ENCODE measurements around the gene PRMT1. TPM values are rescaled to one million over a fixed set of nuclear protein-coding genes. Genes with fewer than 3 reads are reported as not detected.

Gene PRMT1
- total RNA-seq, 1 donor from 2014 or later = 186 TPM

DNA sequence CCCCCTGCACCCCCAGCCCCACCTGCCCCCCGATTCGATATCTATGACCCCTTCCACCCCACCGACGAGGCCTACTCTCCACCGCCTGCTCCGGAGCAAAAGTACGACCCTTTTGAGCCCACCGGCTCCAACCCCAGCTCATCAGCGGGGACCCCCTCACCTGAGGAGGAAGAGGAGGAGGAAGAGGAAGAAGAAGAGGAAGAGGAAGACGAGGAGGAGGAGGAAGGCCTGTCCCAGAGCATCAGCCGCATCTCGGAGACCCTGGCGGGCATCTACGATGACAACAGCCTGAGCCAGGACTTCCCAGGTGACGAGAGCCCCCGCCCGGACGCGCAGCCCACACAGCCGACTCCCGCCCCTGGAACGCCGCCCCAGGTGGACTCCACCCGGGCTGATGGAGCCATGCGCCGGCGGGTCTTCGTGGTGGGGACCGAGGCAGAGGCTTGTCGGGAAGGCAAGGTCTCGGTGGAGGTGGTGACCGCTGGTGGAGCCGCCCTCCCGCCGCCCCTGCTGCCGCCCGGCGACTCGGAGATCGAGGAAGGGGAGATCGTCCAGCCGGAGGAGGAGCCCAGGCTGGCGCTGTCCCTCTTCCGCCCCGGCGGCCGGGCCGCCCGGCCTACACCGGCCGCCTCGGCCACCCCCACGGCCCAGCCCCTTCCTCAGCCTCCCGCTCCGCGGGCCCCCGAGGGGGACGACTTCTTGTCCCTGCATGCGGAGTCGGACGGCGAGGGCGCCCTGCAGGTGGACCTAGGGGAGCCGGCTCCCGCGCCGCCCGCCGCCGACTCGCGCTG, 25.8 kb upstream of the PRMT1 start:
- intact Hi-C loops (cut with micrococcal nuclease) = no loop called here

DNA sequence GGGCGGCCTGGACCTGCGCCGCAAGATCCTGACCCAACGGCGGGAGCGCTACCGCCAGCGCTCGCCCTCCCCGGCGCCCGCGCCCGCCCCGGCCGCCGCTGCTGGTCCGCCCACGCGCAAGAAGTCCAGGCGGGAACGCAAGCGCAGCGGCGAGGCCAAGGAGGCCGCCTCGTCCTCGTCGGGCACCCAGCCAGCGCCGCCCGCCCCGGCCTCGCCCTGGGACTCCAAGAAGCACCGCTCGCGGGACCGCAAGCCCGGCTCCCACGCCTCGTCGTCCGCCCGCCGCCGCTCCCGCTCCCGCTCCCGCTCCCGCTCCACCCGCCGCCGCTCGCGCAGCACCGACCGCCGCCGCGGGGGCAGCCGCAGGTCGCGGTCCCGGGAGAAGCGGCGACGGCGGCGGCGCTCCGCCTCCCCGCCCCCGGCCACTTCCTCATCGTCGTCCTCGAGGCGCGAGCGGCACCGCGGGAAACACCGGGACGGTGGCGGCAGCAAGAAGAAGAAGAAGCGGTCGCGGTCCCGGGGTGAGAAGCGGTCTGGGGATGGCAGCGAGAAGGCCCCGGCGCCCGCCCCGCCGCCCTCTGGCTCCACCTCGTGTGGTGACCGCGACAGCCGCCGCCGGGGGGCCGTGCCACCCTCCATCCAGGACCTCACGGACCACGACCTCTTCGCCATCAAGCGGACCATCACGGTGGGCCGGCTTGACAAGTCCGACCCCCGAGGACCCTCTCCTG, 25.1 kb upstream of the PRMT1 start:
- intact Hi-C loops (cut with micrococcal nuclease) = no loop called here

DNA sequence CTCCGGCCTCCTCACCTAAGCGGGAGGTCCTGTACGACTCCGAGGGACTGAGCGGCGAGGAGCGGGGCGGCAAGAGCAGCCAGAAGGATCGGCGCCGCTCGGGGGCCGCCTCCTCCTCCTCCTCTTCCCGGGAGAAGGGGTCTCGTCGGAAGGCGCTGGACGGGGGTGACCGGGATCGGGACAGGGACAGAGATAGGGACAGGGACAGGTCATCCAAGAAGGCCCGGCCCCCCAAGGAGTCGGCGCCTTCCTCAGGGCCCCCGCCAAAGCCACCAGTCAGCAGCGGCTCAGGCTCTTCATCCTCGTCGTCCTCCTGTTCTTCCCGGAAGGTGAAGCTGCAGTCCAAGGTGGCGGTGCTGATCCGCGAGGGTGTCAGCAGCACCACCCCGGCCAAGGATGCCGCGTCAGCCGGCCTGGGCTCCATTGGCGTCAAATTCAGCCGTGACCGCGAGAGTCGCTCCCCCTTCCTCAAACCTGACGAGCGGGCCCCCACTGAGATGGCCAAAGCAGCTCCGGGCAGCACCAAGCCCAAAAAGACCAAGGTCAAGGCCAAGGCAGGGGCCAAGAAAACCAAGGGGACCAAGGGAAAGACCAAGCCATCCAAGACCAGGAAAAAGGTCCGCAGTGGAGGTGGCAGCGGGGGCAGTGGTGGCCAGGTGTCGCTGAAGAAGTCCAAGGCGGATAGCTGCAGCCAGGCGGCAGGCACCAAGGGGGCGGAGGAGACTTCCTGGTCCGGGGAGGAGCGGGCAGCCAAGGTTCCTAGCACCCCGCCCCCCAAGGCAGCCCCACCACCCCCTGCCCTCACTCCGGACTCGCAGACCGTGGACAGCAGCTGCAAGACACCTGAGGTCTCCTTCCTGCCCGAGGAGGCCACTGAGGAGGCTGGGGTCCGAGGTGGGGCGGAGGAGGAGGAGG, 24.3 kb upstream of the PRMT1 start:
- intact Hi-C loops (cut with micrococcal nuclease) = no loop called here

DNA sequence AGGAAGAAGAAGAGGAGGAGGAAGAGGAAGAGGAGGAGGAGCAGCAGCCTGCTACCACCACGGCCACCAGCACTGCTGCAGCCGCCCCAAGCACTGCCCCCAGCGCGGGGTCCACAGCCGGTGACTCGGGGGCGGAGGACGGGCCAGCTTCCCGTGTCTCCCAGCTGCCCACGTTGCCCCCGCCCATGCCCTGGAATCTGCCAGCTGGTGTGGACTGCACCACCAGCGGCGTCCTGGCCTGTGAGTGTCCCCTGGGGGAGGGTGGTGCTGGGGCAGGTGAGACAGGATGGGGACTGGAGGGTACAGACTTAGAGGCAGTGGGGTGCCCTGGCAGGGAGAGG, 23.6 kb upstream of the PRMT1 start:
- intact Hi-C loops (cut with micrococcal nuclease) = no loop called here

DNA sequence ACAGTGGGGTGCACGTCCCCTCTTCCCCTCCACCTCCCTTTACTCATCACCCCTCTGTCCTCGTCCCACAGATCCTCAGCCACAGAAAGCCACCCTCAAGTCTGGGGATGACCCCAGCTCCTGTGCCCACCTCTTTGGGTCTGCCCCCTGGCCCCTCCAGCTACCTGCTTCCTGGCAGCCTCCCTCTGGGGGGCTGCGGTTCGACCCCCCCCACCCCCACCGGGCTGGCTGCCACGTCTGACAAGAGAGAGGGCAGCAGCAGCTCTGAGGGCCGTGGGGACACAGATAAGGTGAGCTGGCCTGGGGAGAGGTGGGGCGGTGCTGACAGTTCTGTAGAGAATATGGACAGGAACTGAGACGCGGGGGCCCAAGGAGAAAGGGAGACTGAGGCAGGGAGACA, 22.5 kb upstream of the PRMT1 start:
- intact Hi-C loops (cut with micrococcal nuclease) = no loop called here

DNA sequence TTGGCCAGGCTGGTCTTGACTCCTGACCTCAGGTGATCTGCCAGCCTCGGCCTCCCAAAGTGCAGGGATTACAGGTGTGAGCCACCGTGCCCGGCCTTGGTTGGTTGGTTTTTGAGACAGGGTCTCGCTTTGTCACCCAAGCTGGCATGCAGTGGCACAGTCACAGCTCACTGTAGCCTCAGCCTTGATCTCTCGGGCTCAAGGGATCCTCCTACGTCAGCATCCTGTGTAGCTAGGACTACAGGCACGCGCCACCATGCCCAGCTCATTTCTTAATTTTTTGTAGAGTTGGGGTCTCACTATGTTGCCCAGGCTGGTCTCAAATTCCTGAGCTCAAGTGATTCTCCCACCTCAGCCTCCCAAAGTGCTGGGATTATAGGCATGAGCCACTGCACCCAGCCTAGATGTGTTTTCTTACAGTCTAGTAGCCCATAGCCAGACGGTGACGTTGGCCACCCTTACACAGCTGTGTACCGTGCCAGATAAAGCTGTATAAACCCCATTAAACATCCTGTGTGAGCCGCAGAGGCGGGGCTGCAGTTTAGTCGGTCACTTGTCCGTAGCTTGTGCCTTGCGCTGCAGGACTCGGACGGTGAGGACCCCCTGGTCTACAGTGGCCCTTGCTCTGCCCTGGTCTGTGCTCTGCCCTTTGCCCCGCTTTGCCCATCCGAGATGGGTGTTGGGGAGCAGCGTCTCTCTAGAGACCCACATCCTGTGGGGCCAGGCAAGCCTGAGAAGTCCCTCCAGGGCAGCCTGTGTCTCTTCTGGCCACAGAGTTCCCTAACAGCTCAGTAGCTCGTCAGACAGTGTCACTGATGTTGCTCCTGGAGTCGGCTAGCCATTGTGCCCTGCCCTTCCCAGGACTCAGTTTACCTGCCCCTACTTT, 21.3 kb upstream of the PRMT1 start:
- intact Hi-C loops (cut with micrococcal nuclease) = no loop called here

DNA sequence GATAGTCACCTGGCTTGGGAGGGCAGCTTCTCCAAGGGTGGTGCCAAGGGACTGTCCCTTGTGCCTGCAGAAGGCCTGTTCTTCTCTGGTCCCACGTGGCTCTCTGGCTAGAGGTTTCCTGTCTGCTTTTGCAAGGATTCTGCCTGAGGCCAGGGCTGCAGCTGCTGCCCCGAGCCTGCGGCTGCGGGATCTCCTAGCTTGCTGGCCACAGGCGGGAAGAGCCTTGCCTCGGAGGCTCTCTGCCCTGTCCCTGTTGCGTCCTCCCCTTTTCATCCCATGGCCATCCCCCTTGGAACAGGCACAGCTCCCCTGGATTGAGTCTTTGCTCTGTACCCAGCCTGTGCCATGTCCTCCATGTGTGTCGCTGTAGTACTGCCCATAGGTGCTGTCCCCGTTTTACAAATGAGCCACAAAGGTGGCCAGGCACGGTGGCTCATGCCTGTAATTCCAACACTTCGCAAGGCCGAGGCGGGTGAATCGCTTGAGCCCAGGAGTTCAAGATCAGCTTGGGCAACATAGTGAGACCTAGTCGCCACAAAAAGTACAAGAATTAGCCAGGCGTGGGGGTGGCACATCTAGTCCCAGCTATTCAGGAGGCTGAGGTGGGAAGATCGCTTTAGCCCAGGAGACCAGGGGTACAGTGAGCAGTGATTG, 20.5 kb upstream of the PRMT1 start:
- intact Hi-C loops (cut with micrococcal nuclease) = no loop called here

DNA sequence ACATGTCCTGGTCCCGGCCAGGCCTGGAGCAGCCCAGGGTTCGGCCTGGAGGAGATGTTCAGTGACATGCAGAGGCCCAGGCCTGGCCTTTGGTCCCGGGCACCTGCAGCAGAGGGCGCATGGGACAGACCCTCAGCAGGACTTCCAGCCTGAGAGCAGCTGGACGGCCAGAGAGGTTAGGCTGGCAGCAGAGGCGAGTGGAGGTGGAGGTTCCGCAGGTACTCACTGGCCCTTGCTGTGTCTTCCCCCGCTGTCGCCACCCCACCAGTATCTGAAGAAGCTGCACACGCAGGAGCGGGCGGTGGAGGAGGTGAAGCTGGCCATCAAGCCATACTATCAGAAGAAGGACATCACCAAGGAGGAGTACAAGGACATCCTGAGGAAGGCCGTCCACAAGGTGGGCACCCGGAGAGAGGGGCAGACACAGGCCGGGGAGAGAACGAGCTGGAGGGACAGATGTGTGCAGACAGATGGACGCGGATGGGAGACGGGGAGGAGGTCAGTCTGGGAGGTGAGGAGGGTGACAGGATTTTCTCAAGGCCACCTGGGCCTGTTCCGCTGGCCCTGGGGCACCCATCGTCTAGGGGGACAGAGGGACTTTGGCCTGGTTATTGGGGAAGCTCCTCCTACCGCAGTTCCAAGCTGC, 19.5 kb upstream of the PRMT1 start:
- intact Hi-C loops (cut with micrococcal nuclease) = no loop called here

DNA sequence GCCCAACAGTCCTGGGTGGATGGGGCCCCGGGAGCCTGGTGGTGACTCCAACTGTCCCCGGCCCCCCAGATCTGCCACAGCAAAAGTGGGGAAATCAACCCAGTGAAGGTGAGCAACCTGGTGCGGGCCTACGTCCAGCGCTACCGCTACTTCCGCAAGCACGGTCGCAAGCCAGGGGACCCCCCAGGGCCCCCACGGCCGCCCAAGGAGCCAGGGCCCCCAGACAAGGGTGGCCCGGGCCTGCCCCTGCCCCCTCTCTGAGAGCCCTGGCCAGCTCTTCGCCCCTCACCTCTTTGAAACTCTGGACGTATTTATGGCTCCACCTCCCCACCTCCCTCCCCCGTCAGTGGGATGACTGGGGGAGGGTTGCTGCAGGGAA, 18.9 kb upstream of the PRMT1 start:
- intact Hi-C loops (cut with micrococcal nuclease) = no loop called here

DNA sequence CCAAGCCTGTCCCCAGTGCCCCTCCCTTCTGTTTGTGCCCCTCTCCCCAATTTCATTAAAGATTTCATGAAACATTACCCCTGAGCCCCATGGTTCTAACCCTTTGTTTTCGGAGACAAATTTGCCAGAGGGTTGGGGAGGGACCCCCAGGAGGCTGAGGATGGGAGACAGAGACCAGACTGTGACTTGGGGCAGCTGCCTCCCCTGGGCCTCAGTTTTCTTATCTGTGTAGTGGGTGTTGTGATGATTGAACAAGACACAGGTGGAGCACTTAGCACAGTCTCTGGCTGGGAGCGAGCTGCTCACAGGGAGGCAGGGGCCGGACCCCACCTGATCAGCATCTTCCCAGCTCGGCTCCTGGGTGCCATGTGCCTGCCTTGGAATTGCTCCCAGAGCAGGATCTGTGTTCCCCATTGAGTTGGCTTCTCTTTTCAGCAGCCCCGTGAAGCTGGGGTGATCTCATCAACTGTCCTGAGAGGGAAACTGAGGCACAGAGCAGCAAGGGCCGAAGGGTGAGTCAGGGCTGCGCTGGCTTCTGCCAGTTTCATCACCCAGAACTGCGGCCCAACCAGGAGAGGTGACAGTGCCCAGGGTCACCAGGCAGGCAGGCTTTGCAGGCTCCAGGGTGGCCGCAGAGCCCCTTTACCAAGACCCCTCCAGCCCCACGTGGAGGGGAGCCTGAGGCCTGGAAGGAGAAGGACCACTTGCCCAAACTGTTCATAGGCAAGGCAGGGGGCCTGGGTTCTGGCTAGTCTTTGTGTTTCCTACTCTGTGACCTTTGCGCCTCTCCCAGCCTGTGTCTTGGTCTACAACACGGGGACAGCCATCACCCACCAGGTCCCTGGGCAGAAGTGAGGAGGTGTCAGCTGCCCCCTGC, 18.3 kb upstream of the PRMT1 start:
- intact Hi-C loops (cut with micrococcal nuclease) = no loop called here

DNA sequence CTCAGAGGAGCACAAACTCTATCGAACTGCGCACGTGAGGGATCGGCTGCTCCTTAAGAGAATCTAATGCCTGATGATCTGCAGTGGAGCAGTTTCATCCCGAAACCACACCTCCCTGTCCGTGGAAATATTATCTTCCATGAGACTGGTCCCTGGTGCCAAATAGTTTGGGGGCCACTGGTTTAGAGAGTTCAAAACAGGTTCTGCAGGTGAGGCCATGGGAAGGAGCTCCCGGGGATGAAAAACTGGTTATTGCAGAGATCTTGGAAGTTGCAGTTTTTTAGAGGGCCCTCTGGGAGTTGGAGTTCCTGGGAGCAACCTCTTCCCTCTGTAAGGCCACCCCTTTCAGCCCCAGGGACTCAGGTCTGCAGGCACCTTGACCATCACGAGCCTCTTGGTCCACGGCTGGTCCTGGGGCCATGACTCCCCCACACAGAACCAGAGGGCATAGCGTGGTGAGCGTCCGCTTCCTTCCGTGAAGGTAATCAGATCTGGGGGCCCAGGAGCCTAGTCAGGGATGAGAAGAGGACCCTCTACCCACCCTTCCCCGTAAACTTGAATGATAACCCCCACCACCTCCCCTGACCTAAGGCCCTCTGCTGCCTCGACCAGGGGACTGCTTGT, 16.6 kb upstream of the PRMT1 start:
- intact Hi-C loops (cut with micrococcal nuclease) = loop anchor here (10.0 kb wide), 1 partner anchor 1486 kb away; the partner anchor contains the start of genes LIG1 and ZSWIM9

DNA sequence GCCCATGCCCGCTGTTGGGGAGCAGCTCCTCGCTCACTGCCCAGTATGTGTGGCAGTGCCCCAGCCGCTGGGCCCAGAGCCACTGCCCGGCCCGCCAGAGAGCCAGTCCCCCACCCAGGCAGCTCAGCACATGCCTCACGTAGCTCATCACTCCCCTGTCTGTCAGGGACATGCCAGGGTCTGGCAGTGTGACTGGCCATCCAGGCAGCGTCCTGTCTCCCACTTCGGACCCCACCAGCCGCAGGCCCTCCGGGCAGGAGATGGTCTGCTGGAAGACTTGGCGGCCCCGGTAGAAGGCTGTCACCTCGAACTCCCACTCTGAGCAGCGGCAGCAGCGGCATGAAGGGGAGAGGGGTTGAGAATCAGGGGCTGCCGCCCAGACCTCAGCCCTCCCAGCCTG, 15.1 kb upstream of the PRMT1 start:
- intact Hi-C loops (cut with micrococcal nuclease) = loop anchor here (10.0 kb wide), 1 partner anchor 1487 kb away; the partner anchor contains the start of genes LIG1 and ZSWIM9

DNA sequence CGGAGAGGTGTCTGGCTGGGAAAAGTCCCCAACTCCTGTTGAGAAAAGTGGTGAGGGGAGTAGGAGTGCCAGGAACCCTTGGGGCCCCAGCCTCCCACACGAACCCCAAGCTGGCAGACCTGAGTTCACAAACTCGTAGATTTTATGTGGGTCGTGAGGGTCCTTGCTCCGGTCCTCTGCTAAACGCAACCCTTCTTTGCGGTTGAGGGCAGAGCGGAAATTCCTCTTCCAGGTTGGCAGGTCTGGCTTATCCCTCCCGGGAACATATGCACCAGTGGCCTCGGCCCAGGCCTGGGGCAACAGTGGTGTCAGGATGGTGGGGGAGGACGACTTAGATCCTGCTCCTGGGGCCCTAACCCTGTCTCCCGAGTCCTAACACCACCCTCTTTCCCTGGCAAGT, 13.8 kb upstream of the PRMT1 start:
- intact Hi-C loops (cut with micrococcal nuclease) = loop anchor here (10.0 kb wide), 1 partner anchor 1488 kb away; the partner anchor contains the start of genes LIG1 and ZSWIM9

DNA sequence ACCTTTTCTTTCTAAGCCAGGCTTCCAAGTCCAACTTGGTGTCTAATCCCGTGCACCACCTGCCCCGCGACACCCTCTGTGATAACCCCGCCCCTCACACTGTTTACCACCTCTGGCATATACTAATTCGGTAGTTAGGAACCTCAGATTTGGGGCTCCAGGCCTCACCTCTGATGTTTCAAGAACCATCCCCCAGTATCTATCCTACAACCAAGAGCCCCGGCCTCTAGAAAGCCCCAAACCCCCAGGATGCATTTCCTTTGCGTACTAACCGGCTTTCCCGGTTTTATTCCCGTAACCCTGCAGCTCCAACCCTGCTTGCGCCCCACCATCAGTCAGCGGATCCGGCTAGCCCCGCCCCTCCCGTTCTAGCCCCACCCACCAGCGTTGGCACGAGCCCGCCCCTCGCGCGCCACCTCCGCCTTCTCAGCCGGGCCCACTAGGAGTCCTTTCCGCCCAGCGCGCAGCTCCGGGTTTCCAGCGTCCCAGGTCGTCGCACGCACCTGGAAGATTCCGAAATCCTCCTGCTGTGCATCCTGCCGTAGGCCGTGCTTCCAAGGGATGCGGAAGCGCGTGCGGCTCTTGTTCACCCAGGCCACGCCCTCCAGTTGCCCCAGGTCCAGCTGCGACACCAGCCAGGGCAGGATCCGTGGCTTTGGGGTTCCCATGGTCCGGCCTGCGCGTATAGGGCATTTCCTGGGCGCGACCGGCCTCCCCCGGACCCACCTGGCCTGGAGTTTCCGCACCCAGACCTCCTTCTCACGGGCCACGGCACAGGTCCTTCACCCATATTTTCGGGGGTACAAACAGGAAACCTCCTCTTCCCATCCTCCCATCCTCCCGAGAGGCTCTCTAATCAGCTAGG, 12.7 kb upstream of the PRMT1 start:
- intact Hi-C loops (cut with micrococcal nuclease) = loop anchor here (1.0 to 10.0 kb wide), 10 partner anchors 12 to 1490 kb away; partner anchors contain the start of genes FUZ, LIG1, NOSIP and RPS11

DNA sequence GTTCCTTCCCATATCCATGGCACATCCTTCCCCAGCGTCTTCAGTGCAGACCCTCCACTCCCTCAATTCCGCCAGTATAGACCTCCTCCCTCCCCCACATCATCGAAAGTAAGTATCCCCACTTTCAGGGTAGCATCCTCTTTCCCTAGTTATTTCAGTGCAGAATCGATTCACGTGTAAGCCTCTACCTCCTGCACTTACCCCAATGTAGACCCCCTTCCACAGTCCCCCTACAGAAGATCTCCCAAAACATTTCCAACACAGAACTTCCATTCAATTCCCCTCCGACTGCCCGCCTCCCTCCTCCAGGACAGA, 12.1 kb upstream of the PRMT1 start:
- intact Hi-C loops (cut with micrococcal nuclease) = loop anchor here (1.0 to 10.0 kb wide), 8 partner anchors 11 to 1490 kb away; partner anchors contain the start of genes FUZ, LIG1, RPS11 and RRAS

DNA sequence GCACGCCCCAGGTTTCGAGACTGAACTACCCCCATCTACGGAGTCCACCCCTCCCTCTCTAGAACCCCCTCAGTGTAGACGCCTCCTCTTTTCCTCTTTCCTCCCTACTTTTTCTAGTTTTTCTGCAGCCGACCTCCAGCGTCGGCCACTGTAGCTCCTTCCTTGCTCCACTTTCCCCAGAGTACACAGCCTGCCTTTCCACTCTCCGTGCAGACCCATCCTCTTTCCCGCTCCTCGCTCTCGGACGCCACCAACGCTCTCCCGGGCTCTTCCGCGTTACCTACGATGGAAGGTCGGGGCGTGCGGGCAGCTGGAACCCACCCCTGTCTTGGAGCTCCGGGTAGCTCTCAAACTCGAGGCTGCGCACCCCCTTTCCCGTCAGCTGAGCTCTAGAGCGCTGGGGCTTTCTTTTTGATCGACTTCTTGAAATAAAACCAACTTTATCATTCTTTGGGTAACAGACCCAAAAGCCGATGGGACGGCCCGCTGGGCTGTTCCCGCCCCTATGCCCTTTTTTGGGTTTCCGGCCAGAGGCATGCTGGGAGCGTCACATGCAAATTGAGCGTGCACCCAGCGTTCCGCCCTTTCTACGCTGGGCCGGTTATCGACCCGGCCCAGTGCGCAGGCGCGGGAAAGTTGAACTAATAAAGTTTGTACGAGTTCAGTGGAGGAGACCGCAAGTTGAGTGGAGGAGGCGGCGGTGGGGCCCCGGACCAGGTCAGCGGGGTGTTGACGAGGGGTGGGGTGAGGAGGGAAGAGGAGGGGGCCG, 11.5 kb upstream of the PRMT1 start, which contains the start of the genes BCL2L12 and IRF3:
TSS of gene BCL2L12 (plus strand) at position 583 of the 769 bp plus-strand sequence. CDS start 760 bp downstream, outside the sequence.
TSS of gene IRF3 (minus strand) at position 507 of the 769 bp plus-strand sequence. CDS start 1,019 bp downstream, outside the sequence.
- intact Hi-C loops (cut with micrococcal nuclease) = loop anchor here (1.0 to 10.0 kb wide), 8 partner anchors 11 to 1491 kb away; partner anchors contain the start of genes FUZ, LIG1, RPS11 and RRAS

Measured in T-helper 1 cell treated with Interleukin-12 subunit alpha and Interleukin-12 subunit beta and Interleukin-4 antibody, amounts not matched to agents 30 ng/mL and 1 ng/mL, for 36 hours (primary cell).